Common myeloid progenitor, CD34-positive (primary cell): ENCODE results near the gene SORBS1.

ENCODE experiments used
- CTCF ChIA-PET: fragments of 350-600 bp; sonication (Branson Sonifier 250); formaldehyde crosslinking; loops from one replicate; lab custom pipeline; 2021; ENCODE audit warnings: antibody characterized with exemption; lab: Charles Lee
- POLR2A ChIA-PET: fragments of 350-600 bp; sonication (Branson Sonifier 250); formaldehyde crosslinking; loops from one replicate; lab custom pipeline; 2021; ENCODE audit warnings: antibody characterized with exemption; lab: Charles Lee
- DNase-seq, 3 donors: peaks; one replicate each; pipeline versions ENCODE4 v3.0.0 to v3.0.0-alpha.2; 2013
- H3K27ac ChIP-seq, 2 experiments: 1 replicate in 1 of 2; 2 replicates in 1 of 2; pipeline ENCODE4 v1.7.0; 2013; ENCODE audit warnings: inconsistent platforms in 2 of 2, low read length in 2 of 2, mild to moderate bottlenecking in 2 of 2, low read depth in 1 of 2, moderate library complexity in 1 of 2; ENCODE audit not compliant: severe bottlenecking in 2 of 2, insufficient read depth in 1 of 2, poor library complexity in 1 of 2
- H3K27me3 ChIP-seq, 5 experiments: replicated peaks in 2 of 5; 1 replicate in 3 of 5; 2 replicates in 2 of 5; pipeline versions ENCODE4 v1.6.1 to v1.7.0; 2013; ENCODE audit warnings: low read length in 4 of 5, mild to moderate bottlenecking in 2 of 5, moderate library complexity in 2 of 5, inconsistent platforms in 1 of 5; ENCODE audit not compliant: insufficient read depth in 5 of 5, control insufficient read depth in 4 of 5
- H3K36me3 ChIP-seq, 4 experiments: 1 replicate in 2 of 4; 2 replicates in 2 of 4; pipeline versions ENCODE4 v1.6.1 to v1.7.0; 2013; ENCODE audit warnings: low read length in 3 of 4, control low read depth in 1 of 4, mild to moderate bottlenecking in 1 of 4; ENCODE audit not compliant: control insufficient read depth in 4 of 4, insufficient read depth in 4 of 4
- H3K4me1 ChIP-seq, 4 experiments: 1 replicate in 3 of 4; 2 replicates in 1 of 4; pipeline versions ENCODE4 v1.6.1 to v1.7.1; 2013; ENCODE audit warnings: low read length in 3 of 4, mild to moderate bottlenecking in 3 of 4, control low read depth in 1 of 4, inconsistent platforms in 1 of 4, moderate library complexity in 1 of 4; ENCODE audit not compliant: control insufficient read depth in 4 of 4, insufficient read depth in 4 of 4; ENCODE audit errors: control extremely low read depth in 1 of 4
- H3K4me3 ChIP-seq, 7 experiments: 1 replicate in 4 of 7; 2 replicates in 3 of 7; pipeline versions ENCODE4 v1.5.1 to v1.7.0; 2013; ENCODE audit warnings: mild to moderate bottlenecking in 7 of 7, low read length in 6 of 7, moderate library complexity in 6 of 7, inconsistent platforms in 2 of 7, low read depth in 2 of 7, control low read depth in 1 of 7; ENCODE audit not compliant: insufficient read depth in 4 of 7, control insufficient read depth in 1 of 7; ENCODE audit errors: extremely low read depth in 1 of 7
- H3K9me3 ChIP-seq, 5 experiments: 1 replicate in 4 of 5; 2 replicates in 1 of 5; pipeline versions ENCODE4 v1.6.1 to v1.7.1; 2013; ENCODE audit warnings: low read length in 4 of 5, mild to moderate bottlenecking in 2 of 5, inconsistent platforms in 1 of 5, low read depth in 1 of 5, moderate library complexity in 1 of 5; ENCODE audit not compliant: control insufficient read depth in 4 of 5, insufficient read depth in 2 of 5; ENCODE audit errors: control extremely low read depth in 1 of 5
- WGBS: methylation state at CpG from one replicate; pipeline ENCODE4 v1.1.5; 2013; ENCODE audit not compliant: insufficient coverage; 5-methylcytosine and 5-hydroxymethylcytosine counted together

The SORBS1 gene

DNA sequence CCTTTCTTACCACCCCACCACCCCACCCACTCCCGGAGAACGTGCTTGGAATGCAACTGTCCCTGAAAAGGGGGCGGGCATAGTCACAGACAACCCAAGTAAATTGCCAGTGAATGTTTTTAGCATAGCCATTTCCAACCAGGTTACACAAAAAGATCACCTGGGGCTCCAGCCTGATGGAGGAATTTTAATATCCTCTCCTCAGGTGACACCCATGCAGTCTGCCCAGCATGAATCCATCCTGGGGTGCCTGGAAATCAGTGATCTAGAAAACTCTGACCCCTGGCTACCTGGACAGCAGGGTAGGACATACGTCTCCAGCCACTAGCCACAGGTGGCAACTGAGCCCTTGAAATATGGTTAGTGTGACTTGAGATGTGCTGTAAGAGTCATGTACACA is 61.1 kb downstream of the SORBS1 start:
- peaks cover 0 to 19% (median 8%) of the 10 kb centered on the region in 4 experiments for H3K4me1 ChIP-seq
- H3K4me3 ChIP-seq = no peak overlapping the region
- WGBS = 100% methylated on average over 4 of the region's 4 CpGs
- no peak for DNase-seq
- no peaks in the 10 kb centered on the region for H3K36me3 ChIP-seq
- ChIA-PET CTCF (interaction anchor here (1.1 kb wide), 1 partner anchor 11 kb away, joined by 3 read pairs; no protein-coding TSS in a partner anchor), POLR2A (no interaction called here)
- no peaks in the 10 kb centered on the region for H3K27me3 ChIP-seq
- H3K9me3 ChIP-seq = no peaks in the 10 kb centered on the region
- no peak overlapping the region for H3K27ac ChIP-seq

DNA sequence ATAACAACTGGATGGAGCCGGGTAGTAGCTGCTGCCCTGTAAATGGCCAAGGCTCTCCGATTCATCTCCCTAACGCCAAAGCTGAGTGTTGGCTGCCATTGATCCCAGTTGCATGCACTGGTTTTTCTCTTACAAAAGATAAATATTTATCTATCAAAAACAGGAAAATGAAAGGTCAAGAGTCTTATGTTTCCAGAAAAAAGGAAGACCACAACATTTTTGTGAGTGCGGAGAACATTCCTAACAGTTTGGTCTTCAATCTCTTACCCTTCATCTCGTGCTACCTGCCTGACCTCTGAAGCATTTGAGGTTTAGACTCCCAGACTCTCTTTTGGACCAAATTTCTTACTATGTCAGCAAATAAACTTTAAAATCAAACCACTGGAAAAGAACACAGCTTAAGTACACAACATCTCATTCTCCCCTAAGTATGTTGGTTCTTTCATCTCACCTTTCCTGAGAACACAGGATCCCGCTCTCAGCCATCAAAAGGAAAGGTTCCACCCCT is 61.6 kb downstream of the SORBS1 start:
- no peak for DNase-seq
- peaks cover 0 to 19% (median 8%) of the 10 kb centered on the region in 4 experiments for H3K4me1 ChIP-seq
- no peaks in the 10 kb centered on the region for H3K36me3 ChIP-seq
- WGBS = 100% methylated on average over 4 of the region's 6 CpGs
- no peaks in the 10 kb centered on the region for H3K9me3 ChIP-seq
- H3K27ac ChIP-seq = no peak overlapping the region
- ChIA-PET POLR2A (no interaction called here), CTCF (no interaction called here)
- no peaks in the 10 kb centered on the region for H3K27me3 ChIP-seq
- H3K4me3 ChIP-seq = no peak overlapping the region

DNA sequence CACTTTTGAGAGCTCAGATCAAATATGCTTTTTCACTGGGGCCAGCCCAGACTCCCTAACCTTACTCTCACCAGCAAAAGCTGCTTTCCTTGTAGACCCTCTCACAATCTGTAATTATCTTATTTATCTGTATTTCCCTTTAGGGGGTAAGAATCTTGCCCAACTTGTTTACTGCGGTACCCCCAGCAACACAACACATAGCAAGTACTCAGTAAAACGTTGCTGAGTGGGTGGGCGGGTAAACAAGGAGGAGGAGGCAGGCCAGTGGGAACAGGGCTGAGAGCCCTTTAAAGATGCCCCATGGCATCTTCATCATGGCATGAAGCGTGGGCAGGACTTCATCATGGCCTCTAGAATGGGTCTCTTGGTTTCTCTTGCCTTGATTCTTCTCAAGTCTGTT is 64.2 kb downstream of the SORBS1 start:
- WGBS = 67% methylated on average over 3 of the region's 4 CpGs
- no peaks in the 10 kb centered on the region for H3K9me3 ChIP-seq
- POLR2A ChIA-PET = no interaction called here
- no peak overlapping the region for H3K4me3 ChIP-seq
- no peaks in the 10 kb centered on the region for H3K36me3 ChIP-seq
- H3K4me1 ChIP-seq = peaks cover 0 to 19% (median 4%) of the 10 kb centered on the region in 4 experiments
- CTCF ChIA-PET = interaction anchor here (1.8 kb wide), 1 partner anchor 51 kb away, joined by 4 read pairs; no protein-coding TSS in a partner anchor
- no peak for DNase-seq
- H3K27me3 ChIP-seq = no peaks in the 10 kb centered on the region
- H3K27ac ChIP-seq = no peak overlapping the region

DNA sequence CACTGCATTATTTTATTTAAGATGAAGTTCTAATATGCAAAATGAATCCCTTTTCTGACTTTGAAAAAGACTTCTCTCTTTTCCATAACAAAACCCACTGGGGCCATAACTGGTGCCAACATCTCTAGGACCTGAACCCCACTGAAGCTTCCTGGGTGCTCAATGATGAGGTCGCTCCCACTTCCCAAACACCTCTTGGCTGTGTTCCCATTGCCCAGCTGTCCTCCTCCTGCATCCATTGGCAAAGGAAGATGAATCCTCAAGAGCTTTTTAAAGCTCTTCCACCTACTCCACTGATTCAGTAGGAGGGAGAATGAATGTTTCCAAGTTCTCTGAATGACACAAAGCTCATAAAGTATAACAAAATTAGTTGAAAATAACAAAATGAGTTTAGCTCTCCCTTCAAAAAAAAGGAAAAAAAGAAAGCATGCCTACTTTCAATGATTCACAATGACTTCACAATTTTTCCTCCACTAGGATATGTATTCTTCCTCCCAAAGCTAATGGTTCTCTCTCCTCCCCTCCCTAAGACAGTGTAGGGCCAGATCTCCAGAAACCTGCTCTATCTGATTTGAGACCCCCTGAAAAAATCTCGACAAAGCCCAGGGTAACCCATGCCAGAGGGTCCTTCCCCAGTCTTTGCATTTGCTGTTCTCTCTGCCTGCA is 64.8 kb downstream of the SORBS1 start:
- H3K27ac ChIP-seq = no peak overlapping the region
- no peak for DNase-seq
- WGBS = 93% methylated on average over 2 of the region's 2 CpGs
- no peaks in the 10 kb centered on the region for H3K36me3 ChIP-seq
- H3K4me1 ChIP-seq = peaks cover 0 to 14% (median 1%) of the 10 kb centered on the region in 4 experiments
- ChIA-PET CTCF (interaction anchor here (1.0 to 1.8 kb wide), 2 partner anchors 18 to 51 kb away, joined by 3 to 4 read pairs; no protein-coding TSS in a partner anchor), POLR2A (no interaction called here)
- no peaks in the 10 kb centered on the region for H3K27me3 ChIP-seq
- no peaks in the 10 kb centered on the region for H3K9me3 ChIP-seq
- no peak overlapping the region for H3K4me3 ChIP-seq

DNA sequence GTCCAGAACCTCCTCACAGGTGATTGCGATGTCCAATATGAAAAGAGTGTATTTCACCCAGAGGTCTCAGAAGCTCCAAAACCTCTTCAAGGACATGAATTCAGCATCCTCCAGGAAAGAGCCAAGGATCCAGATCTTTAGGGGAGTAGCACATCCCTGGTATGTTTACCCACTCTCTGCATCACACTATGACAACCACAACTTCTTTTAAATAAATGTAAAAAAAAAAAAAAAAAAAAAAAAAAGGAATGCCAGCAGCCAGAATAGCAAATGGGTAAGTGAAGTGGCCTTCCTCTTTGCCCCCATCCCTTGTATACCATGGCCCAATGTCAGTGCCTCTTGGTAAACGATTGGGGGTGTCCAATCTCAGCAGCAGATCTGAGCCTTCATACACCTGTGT is 67.3 kb downstream of the SORBS1 start:
- CTCF ChIA-PET = interaction anchor here (1.0 to 1.6 kb wide), 4 partner anchors 11 to 69 kb away, joined by 3 to 4 read pairs (median 3); no protein-coding TSS in a partner anchor
- POLR2A ChIA-PET = no interaction called here

DNA sequence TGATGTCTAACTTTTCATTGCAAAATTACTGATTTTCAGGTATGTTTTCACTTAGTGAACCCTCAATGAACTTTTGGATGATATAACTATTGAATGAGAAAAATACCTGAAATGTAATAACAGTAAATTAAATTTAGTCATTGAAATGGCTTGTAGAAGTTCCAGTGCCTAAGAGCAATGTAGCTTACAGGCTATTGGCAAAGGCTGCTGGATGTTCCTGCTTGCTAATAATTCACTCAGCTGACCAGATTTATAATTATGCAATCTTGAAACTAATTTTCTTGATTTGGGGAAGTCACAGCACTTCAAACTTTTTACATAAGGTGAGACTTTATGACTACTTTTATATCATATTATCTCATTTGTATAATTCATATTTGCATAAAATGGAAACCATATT is 73.2 kb downstream of the SORBS1 start:
- Histone ChIP-seq H3K4me3 (no peak overlapping the region), H3K36me3 (no peaks in the 10 kb centered on the region), H3K27ac (no peak overlapping the region), H3K27me3 (no peaks in the 10 kb centered on the region), H3K9me3 (no peaks in the 10 kb centered on the region), H3K4me1 (peaks cover 0 to 2% (median 0%) of the 10 kb centered on the region in 4 experiments)
- ChIA-PET CTCF (no interaction called here), POLR2A (no interaction called here)
- DNase-seq = no peak

More for the DNA sequence above, 67.3 kb downstream of the SORBS1 start:
- Histone ChIP-seq H3K4me3 (no peak overlapping the region), H3K27me3 (no peaks in the 10 kb centered on the region), H3K36me3 (no peaks in the 10 kb centered on the region), H3K9me3 (no peaks in the 10 kb centered on the region), H3K27ac (no peak overlapping the region), H3K4me1 (peaks cover 0 to 13% (median 1%) of the 10 kb centered on the region in 4 experiments)
- no CpG with 5 or more reads among the region's 2 CpGs for WGBS
- DNase-seq = no peak
